Measurements from ENCODE around the gene SEC14L3. TPM values are rescaled to one million over a fixed set of nuclear protein-coding genes. Genes with fewer than 3 reads are reported as not detected.
A peak's percentile ranks its signal among the peaks of the same experiment; 100 is the strongest.

SEC14L3 gene
- total and polyA plus RNA-seq, 5 experiments from 2014 or later, result not detected

DNA sequence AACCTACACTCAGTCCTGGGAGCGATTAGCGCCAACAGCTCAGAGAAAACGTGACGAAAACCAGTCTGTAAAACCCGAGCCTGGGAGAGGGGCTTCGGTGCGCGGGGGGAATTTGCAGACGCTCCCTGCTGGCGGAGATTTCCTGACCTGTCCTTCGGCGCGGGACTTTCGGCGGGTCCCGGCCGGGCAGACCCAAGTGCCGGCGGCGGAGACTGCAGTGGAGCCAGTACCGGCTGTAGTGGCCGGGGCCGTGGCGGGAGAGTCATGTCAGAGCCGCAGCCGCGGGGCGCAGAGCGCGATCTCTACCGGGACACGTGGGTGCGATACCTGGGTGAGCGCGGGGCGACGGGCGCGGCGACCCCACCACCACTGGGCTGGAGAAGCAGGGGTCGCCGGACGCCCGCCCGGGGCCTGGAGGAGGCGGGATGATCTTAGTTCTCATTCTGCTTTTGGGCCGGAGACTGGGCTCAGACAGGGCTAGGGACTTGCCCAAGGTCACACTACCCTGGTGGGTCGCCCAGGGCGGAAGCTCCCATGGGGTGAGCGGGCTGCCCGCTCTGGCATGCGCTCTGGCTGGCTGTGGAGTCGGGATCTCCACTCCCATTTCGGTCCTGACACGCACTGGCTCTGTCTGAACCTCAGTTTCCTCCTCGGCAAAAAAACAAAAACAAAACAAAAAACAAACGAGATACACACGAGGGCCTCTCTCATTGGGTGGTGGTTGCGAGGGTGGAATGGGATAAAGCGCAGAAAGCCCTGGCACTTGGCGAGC, 46.0 kb downstream of the SEC14L3 start, which contains the start of gene MTFP1:
Gene MTFP1 (plus strand): TSS at position 153 of the 772 bp plus-strand sequence. CDS start 112 bp downstream, at position 265.
- Mint-ChIP-seq H3K4me3 (peak within 1 kb of the TSS; percentile 92 to 99 (median 98)), H3K27me3 (no peaks in the 10 kb centered on the region), H3K4me1 (peaks cover 31 to 56% (median 52%) of the 10 kb centered on the region in 4 donors), H3K36me3 (peaks cover 0 to 29% (median 0%) of the 10 kb centered on the region in 3 donors), H3K9me3 (no peaks in the 10 kb centered on the region), H3K27ac (peak within 1 kb of the TSS; percentile 97 to 100 (median 99))
- ATAC-seq (peak; percentile 2 to 4), DNase-seq (peak in 8 of 10 donors; percentile 23 to 63 (median 40))
- POLR2A ChIA-PET, result interaction anchor here (0.5 to 7.4 kb wide), 12 partner anchors 9 to 495 kb away, joined by 3 to 118 read pairs (median 12); partner anchors contain the start of genes CASTOR1, RNF215 and SEC14L2

DNA sequence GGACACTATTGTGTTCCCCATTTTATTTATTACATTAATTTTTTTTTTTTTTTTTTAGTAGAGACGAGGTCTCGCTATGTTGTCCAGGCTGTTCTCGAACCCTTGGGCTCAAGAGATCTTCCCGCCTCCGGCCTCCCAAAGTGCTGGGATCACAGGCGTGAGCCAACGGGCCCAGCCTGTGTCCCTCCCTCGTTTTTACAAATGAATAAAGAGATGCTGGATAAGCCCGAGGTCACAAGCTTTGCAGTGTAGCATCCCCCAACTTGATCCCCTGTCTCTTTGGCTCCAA, 46.5 kb downstream of the SEC14L3 start:
- POLR2A ChIA-PET, result interaction anchor here (0.9 to 7.4 kb wide), 11 partner anchors 9 to 135 kb away, joined by 3 to 118 read pairs (median 8); partner anchors contain the start of genes CASTOR1, CCDC157, RNF215 and SEC14L2
- Mint-ChIP-seq H3K9me3 (no peaks in the 10 kb centered on the region), H3K4me3 (peak overlapping the region; percentile 86 to 98 (median 92)), H3K27ac (peak overlapping the region; percentile 90 to 100 (median 98)), H3K36me3 (peaks cover 0 to 34% (median 1%) of the 10 kb centered on the region in 3 donors), H3K4me1 (peaks cover 31 to 59% (median 55%) of the 10 kb centered on the region in 4 donors), H3K27me3 (no peaks in the 10 kb centered on the region)
- DNase-seq (no peak), ATAC-seq (no peak)

DNA sequence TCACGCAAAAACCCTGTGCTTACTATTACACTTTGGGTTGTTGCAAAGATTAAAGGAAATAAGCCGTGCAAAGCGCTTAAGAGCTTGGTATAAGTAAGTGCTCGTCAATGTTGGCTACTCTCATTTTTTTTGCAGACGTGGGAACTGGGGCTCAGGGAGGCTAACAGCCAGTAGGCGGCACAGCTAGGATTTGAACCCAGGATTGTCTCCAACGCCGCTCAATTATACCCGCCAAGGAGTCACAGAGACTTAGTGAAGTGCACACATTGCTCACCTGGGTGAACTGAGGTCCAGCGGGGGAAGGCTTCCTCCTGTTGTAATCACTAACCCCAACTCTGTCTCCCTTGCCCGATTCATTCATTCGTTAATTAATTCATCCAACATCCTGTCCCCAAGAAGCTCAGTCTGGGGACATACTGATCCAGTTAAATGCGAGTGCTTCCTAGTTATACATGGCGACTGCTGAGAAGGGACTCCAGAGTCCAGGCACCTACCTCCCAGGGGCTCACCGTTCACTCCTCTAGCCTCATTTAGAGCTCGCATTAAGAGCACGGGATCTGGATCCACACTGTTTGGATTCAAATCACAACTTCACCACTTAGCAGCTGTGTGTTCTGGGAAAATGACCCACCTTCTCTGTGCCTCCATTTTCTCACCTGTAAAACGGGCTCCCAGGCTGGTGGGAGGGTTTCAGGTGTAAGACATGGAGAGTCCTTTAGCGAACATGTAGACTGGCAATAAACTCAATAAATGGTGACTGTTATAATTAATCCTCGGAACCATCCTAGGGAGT, 47.1 kb downstream of the SEC14L3 start:
- peak overlapping the region; percentile 97 to 100 (median 99) for H3K27ac Mint-ChIP-seq
- POLR2A ChIA-PET, result interaction anchor here (0.7 to 7.4 kb wide), 21 partner anchors 10 to 871 kb away, joined by 3 to 118 read pairs (median 6); partner anchors contain the start of genes CASTOR1, CCDC157, RNF215 and SEC14L2
- H3K9me3 Mint-ChIP-seq, result no peaks in the 10 kb centered on the region
- peaks cover 0 to 39% (median 2%) of the 10 kb centered on the region in 3 donors for H3K36me3 Mint-ChIP-seq
- H3K4me3 Mint-ChIP-seq, result peak overlapping the region; percentile 92 to 99 (median 98)
- H3K27me3 Mint-ChIP-seq, result no peaks in the 10 kb centered on the region
- peaks cover 28 to 56% (median 55%) of the 10 kb centered on the region in 4 donors for H3K4me1 Mint-ChIP-seq
- ATAC-seq (peak in 1 of 2 donors; percentile 6), DNase-seq (peak in 2 of 10 donors; percentile 25 to 70)

DNA sequence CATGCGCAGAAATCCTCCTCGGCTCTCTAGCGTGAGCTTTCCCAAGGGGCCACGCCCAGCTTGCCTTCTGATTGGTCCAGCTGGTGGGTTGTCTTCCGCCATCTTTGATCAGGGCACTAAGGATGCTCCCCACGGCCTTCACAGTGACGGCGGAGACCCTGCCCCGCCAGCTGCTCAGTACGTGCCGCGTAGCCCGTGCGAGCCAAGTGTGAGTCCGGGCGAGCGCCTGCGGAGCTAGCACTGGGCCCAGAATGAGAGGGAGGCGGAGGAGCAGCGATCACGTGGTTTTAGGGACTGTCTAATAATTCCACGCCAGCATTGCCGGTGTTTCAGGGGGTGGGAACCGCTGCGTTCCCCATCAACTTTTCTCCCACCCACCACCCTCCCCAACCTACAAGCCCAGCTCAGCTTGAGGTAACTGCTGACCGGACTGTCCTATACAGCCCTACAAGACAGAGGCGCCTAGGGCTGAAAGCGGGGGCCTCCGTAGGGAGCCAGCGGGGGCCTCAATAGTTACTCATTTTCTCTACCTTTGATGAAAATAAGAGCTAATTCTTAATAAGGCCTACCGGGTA, 47.8 kb downstream of the SEC14L3 start:
- H3K9me3 Mint-ChIP-seq, result no peaks in the 10 kb centered on the region
- DNase-seq (peak; percentile 91 to 100 (median 98)), ATAC-seq (peak; percentile 82 to 83)
- POLR2A ChIA-PET, result interaction anchor here (0.6 to 7.4 kb wide), 25 partner anchors 11 to 870 kb away, joined by 3 to 118 read pairs (median 6); partner anchors contain the start of genes CASTOR1, CCDC157, RNF215 and SEC14L2
- peaks cover 0 to 42% (median 4%) of the 10 kb centered on the region in 3 donors for H3K36me3 Mint-ChIP-seq
- peak overlapping the region; percentile 92 to 99 (median 98) for H3K4me3 Mint-ChIP-seq
- H3K27me3 Mint-ChIP-seq, result no peaks in the 10 kb centered on the region
- peaks cover 28 to 56% (median 55%) of the 10 kb centered on the region in 4 donors for H3K4me1 Mint-ChIP-seq
- H3K27ac Mint-ChIP-seq, result peak overlapping the region; percentile 97 to 100 (median 99)

DNA sequence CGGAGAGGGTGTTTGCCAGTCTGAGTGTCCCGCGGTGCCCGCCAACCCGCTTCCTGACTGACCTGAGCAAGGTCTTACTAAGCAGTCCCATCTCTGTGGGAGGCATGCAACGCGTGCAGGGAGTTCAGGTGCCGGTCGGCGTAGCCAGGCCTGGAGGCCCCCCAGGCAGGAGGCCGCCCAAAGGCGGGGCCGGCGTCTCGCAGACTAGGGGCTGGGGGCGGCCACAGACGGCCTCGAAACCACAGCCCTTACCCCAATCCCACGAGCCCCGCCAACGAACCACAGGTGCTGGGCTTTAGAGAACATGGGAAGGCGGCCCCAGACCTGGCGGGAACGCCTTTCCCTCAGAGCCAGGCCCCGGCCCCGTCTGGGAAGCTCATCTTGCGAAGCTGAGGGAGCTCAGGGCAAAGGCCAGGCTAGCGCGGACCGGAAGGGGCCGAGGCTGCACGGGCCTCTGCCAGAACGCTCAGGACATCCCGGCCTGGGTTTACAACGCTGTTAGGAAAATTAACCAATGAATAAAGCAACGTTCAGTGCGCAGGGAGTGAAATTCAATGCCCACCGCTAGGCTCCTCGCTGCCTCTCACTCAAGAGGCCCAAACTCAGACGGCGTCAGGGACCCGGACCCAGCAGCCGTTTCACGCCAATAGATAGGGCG, 48.4 kb downstream of the SEC14L3 start:
- H3K27ac Mint-ChIP-seq, result peak overlapping the region; percentile 97 to 100 (median 99)
- DNase-seq, result peak in 4 of 10 donors; percentile 35 to 76 (median 40)
- no peaks in the 10 kb centered on the region for H3K9me3 Mint-ChIP-seq
- POLR2A ChIA-PET, result interaction anchor here (0.6 to 7.4 kb wide), 24 partner anchors 10 to 870 kb away, joined by 3 to 118 read pairs (median 6); partner anchors contain the start of genes CASTOR1, CCDC157, MTMR3 and SEC14L2
- H3K27me3 Mint-ChIP-seq, result no peaks in the 10 kb centered on the region
- H3K36me3 Mint-ChIP-seq, result peaks cover 0 to 42% (median 6%) of the 10 kb centered on the region in 3 donors
- peak; percentile 0 to 8 for ATAC-seq
- peak overlapping the region; percentile 92 to 99 (median 98) for H3K4me3 Mint-ChIP-seq
- H3K4me1 Mint-ChIP-seq, result peaks cover 28 to 56% (median 55%) of the 10 kb centered on the region in 4 donors

DNA sequence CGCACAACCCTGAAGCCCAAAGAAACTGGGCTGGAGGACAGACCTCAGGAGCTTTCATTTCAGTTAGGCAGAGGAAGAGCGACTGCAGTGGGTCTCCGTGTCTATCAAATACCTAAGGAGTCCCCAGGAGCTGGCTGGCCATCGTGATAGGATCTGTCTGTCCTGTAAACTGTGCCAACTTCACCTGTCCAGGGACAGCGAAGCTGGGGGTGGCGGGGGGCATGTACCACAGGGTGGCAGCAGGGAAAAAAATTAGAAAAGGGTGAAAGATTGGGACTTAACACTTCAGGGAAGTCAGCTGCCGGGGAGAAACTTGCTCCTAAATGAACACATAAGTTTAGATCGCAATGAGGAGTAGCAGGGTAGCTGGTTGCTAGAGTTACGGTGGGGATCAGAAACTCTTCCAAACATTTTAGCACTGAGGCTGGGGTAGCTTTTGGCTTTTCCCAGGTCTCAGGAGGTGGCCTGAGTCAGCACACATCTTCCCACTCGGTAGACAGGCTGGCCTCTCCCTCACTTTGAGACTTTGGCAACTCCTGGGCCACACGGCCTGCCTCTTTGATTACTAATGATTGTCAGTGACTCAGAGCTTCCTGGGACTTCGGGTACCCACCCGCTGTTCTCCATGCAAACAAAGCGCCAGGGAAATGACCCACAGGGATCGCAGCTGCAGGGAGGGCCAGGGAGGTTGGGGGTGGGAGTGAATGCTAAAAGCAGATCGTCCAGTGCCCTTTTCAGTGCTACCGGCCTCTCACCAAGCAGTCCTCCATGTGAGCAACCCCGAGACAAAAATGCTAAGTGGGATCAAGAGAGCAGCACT, 49.1 kb downstream of the SEC14L3 start:
- peak overlapping the region; percentile 92 to 99 (median 98) for H3K4me3 Mint-ChIP-seq
- no peaks in the 10 kb centered on the region for H3K9me3 Mint-ChIP-seq
- H3K36me3 Mint-ChIP-seq, result peaks cover 0 to 46% (median 6%) of the 10 kb centered on the region in 3 donors
- peaks cover 28 to 56% (median 54%) of the 10 kb centered on the region in 4 donors for H3K4me1 Mint-ChIP-seq
- peak overlapping the region; percentile 93 to 100 (median 99) for H3K27ac Mint-ChIP-seq
- POLR2A ChIA-PET, result interaction anchor here (0.6 to 7.4 kb wide), 15 partner anchors 9 to 867 kb away, joined by 3 to 118 read pairs (median 7); partner anchors contain the start of genes CASTOR1, CCDC157, MTMR3 and SEC14L2
- ATAC-seq, result no peak
- no peaks in the 10 kb centered on the region for H3K27me3 Mint-ChIP-seq
- no peak for DNase-seq

DNA sequence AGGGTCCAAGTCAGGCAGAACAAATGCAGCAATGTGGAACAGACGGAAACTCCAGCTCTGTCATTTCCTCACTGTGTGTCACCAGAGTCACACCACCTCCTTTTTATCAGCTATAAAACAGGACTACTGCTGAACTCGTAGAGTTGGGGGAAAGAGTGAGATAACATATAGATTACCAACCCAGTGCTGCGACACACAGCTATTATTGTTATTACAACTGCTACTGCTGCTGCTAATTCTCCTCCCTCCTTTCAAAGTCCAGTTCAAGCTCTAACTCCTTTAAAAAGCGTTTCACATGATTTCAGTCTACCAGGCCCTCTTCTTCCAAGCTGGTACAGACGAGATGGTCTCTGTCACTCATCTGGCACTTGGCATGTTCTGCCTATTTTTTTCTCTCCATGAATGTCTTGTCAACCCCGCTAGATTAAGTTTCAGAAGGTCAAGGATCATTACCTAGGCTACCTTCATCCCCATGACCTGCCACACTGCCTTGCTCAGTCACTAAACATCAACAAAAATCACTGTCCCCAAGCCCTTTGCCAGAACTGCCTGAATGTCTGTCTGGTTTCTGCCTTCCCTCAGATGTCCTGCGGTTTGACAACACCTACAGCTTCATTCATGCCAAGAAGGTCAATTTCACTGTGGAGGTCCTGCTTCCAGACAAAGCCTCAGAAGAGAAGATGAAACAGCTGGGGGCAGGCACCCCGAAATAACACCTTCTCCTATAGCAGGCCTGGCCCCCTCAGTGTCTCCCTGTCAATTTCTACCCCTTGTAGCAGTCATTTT, 49.9 kb downstream of the SEC14L3 start:
- no peak for ATAC-seq
- Mint-ChIP-seq H3K4me3 (peak overlapping the region; percentile 92 to 99 (median 98)), H3K4me1 (peaks cover 25 to 50% (median 46%) of the 10 kb centered on the region in 4 donors), H3K27me3 (no peaks in the 10 kb centered on the region), H3K9me3 (no peaks in the 10 kb centered on the region), H3K27ac (peak overlapping the region; percentile 93 to 100 (median 99)), H3K36me3 (peaks cover 0 to 50% (median 8%) of the 10 kb centered on the region in 3 donors)
- POLR2A ChIA-PET, result interaction anchor here (1.1 to 7.4 kb wide), 7 partner anchors 8 to 132 kb away, joined by 3 to 118 read pairs (median 47); partner anchors contain the start of genes CASTOR1 and SEC14L2
- DNase-seq, result no peak

DNA sequence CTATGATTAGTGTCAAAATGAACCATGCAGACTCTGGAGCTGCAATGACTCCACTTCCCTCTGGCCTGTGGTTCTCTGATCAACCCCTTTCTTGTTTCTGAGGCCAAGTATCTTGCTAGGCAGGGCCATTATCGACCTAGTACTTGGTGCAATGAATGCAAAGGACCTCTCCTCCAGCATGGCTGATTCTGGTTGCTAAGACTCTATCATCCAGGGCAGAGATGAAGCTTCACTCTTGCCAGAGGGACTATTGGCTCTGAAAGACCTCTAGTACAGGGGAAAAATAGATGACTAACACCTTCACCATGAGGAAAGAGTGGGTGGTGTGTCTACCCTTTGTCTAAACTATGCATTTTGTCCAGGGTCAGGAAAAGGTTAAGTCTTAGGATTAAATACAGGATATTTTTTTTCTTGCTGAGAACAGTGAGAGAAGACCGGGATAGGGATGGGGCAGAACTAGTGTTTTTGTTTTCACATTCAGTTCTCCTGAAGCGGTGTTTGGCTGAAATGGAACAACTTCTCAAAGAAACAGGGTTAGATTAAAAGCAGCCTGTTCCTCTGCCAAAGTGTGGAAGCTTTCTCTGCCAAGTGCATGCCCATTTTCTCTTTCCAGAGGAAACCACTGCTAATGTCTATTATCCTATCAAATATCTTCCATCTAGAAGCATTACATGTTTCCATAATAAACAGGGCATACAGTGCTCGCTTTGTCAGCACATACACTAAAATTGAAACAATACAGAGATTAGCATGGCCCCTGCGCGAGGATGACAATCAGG, 51.3 kb downstream of the SEC14L3 start:
- H3K27me3 Mint-ChIP-seq, result no peaks in the 10 kb centered on the region
- no peak for DNase-seq
- no peaks in the 10 kb centered on the region for H3K9me3 Mint-ChIP-seq
- H3K27ac Mint-ChIP-seq, result peak overlapping the region in 5 of 10 donors; percentile 28 to 64 (median 48)
- no peak for ATAC-seq
- peaks cover 0 to 63% (median 20%) of the 10 kb centered on the region in 3 donors for H3K36me3 Mint-ChIP-seq
- POLR2A ChIA-PET, result interaction anchor here (0.6 to 7.4 kb wide), 3 partner anchors 8 to 23 kb away, joined by 3 to 118 read pairs (median 4); partner anchors contain the start of gene SEC14L2
- H3K4me3 Mint-ChIP-seq, result peak overlapping the region in 1 of 10 donors; percentile 3
- peaks cover 25 to 47% (median 38%) of the 10 kb centered on the region in 4 donors for H3K4me1 Mint-ChIP-seq

DNA sequence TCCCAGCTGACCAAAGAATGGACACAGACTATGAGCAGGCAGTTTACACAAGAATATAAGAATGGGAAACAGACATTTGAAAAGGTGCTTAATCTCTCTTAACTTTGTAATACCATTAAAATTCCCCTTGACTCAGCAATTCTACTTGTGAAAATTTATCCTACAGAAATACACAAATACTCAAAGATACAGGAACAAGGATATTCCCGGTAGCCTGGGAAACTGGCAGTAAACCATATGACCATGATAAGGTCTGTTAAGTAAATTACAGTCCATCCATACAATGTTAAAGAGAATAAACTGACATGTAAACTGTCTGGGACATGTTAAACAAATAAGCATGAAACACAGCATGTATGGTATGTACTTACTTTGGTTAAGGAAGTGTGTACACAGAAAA, 55.0 kb downstream of the SEC14L3 start:
- peaks cover 0 to 69% (median 22%) of the 10 kb centered on the region in 3 donors for H3K36me3 Mint-ChIP-seq
- H3K27me3 Mint-ChIP-seq, result no peaks in the 10 kb centered on the region
- peaks cover 21 to 52% (median 43%) of the 10 kb centered on the region in 4 donors for H3K4me1 Mint-ChIP-seq
- peak overlapping the region in 6 of 10 donors; percentile 46 to 92 (median 60) for H3K27ac Mint-ChIP-seq
- no peak for ATAC-seq
- POLR2A ChIA-PET, result no interaction called here
- DNase-seq, result no peak
- H3K9me3 Mint-ChIP-seq, result no peaks in the 10 kb centered on the region
- H3K4me3 Mint-ChIP-seq, result no peak overlapping the region

All from naive thymus-derived CD8-positive, alpha-beta T cell (primary cell).